ENCODE data around the gene OBP2A. TPM values are rescaled to one million over a fixed set of nuclear protein-coding genes. Genes with fewer than 3 reads are reported as not detected.

OBP2A gene
- total RNA-seq, 4 donors from 2014 or later: not detected

- Histone ChIP-seq H3K27me3 (peaks cover 0 to 31% of the 10 kb centered on the region in 2 donors), H3K4me3 (no peak overlapping the region), H3K9me3 (no peaks in the 10 kb centered on the region), H3K4me1 (no peaks in the 10 kb centered on the region), H3K27ac (no peak overlapping the region), H3K36me3 (no peaks in the 10 kb centered on the region)
- no peak for DNase-seq (ENCODE audit: low spot score in 2 of 2)
- TF ChIP-seq CTCF (IDR thresholded peaks at IDR 0.05) (no peak), EP300 (IDR thresholded peaks at IDR 0.05) (no peak), POLR2A (IDR thresholded peaks at IDR 0.05) (no peak)
- WGBS, 2 donors: 69 to 71% methylated on average over 17 of the region's 17 CpGs
Observed at GRCh38 chr9:135522931-135523330, 23.0 kb upstream of the OBP2A start.

GRCh38 chr9:135523521-135524129 lies 22.3 kb upstream of the OBP2A start:
- H3K4me3 ChIP-seq: no peak overlapping the region
- H3K27ac ChIP-seq: no peak overlapping the region
- H3K4me1 ChIP-seq: no peaks in the 10 kb centered on the region
- H3K9me3 ChIP-seq: no peaks in the 10 kb centered on the region
- no peaks in the 10 kb centered on the region for H3K36me3 ChIP-seq
- 63 to 67% methylated on average over 15 to 16 of the region's 21 CpGs for WGBS, 2 donors
- no peak for DNase-seq (ENCODE audit: low spot score in 2 of 2)
- H3K27me3 ChIP-seq: peaks cover 0 to 31% of the 10 kb centered on the region in 2 donors
- TF ChIP-seq POLR2A (IDR thresholded peaks at IDR 0.05) (no peak), EP300 (IDR thresholded peaks at IDR 0.05) (no peak), CTCF (IDR thresholded peaks at IDR 0.05) (no peak)

GRCh38 chr9:135524130-135524861 lies 21.6 kb upstream of the OBP2A start:
- Histone ChIP-seq H3K27ac (no peak overlapping the region), H3K4me1 (no peaks in the 10 kb centered on the region), H3K4me3 (no peak overlapping the region), H3K9me3 (peaks cover 0 to 4% (median 0%) of the 10 kb centered on the region in 4 donors), H3K36me3 (no peaks in the 10 kb centered on the region), H3K27me3 (peaks cover 0 to 31% of the 10 kb centered on the region in 2 donors)
- 43 to 60% methylated on average over 11 to 26 of the region's 27 CpGs for WGBS, 2 donors
- no peak for TF ChIP-seq EP300 (IDR thresholded peaks at IDR 0.05)
- no peak for TF ChIP-seq CTCF (IDR thresholded peaks at IDR 0.05)
- TF ChIP-seq POLR2A (IDR thresholded peaks at IDR 0.05): no peak
- DNase-seq (ENCODE audit: low spot score in 2 of 2): no peak

- WGBS, 2 donors: 76 to 82% methylated on average over 23 to 31 of the region's 31 CpGs
- Histone ChIP-seq H3K4me3 (no peak overlapping the region), H3K27ac (no peak overlapping the region), H3K27me3 (peaks cover 0 to 31% of the 10 kb centered on the region in 2 donors), H3K9me3 (peaks cover 0 to 16% (median 0%) of the 10 kb centered on the region in 4 donors), H3K4me1 (no peaks in the 10 kb centered on the region), H3K36me3 (no peaks in the 10 kb centered on the region)
- DNase-seq (ENCODE audit: low spot score in 2 of 2): no peak
- TF ChIP-seq POLR2A (IDR thresholded peaks at IDR 0.05) (no peak), CTCF (IDR thresholded peaks at IDR 0.05) (no peak), EP300 (IDR thresholded peaks at IDR 0.05) (no peak)
Observed at GRCh38 chr9:135525241-135526088, 20.5 kb upstream of the OBP2A start.

Data from tibial nerve (tissue), 4 donors.